CD4-positive, alpha-beta T cell treated with Interferon gamma for 1 hour (primary cell): ENCODE measurements around the gene ANKMY1.

ENCODE experiments used
- DNase-seq: peaks from one replicate; pipeline ENCODE4 v3.0.0-alpha.2; 2020

The ANKMY1 gene

GRCh38 chr2:240579071-240579762 lies 21.4 kb upstream of the ANKMY1 start:
- DNase-seq: no peak

GRCh38 chr2:240578488-240578887 lies 20.7 kb upstream of the ANKMY1 start:
- no peak for DNase-seq

- DNase-seq: no peak
These were observed 20.3 kb upstream of the ANKMY1 start for GRCh38 chr2:240578110-240578450.

- DNase-seq: no peak
These were observed 19.7 kb upstream of the ANKMY1 start for GRCh38 chr2:240577281-240578109.

GRCh38 chr2:240576436-240577205 lies 18.8 kb upstream of the ANKMY1 start:
- DNase-seq: no peak

GRCh38 chr2:240576036-240576435 lies 18.2 kb upstream of the ANKMY1 start:
- no peak for DNase-seq

- no peak for DNase-seq
These were observed 17.5 kb upstream of the ANKMY1 start for GRCh38 chr2:240575101-240575965.

GRCh38 chr2:240574386-240575100 lies 16.8 kb upstream of the ANKMY1 start:
- no peak for DNase-seq

- DNase-seq: no peak
These were observed 16.0 kb upstream of the ANKMY1 start for GRCh38 chr2:240573516-240574385.

GRCh38 chr2:240573071-240573515 lies 15.3 kb upstream of the ANKMY1 start:
- no peak for DNase-seq

- DNase-seq: no peak
These were observed 14.6 kb upstream of the ANKMY1 start for GRCh38 chr2:240572141-240573031.

- no peak for DNase-seq
These were observed 13.7 kb upstream of the ANKMY1 start for GRCh38 chr2:240571314-240571973.

- no peak for DNase-seq
These were observed 12.9 kb upstream of the ANKMY1 start for GRCh38 chr2:240570531-240571313.

- DNase-seq: no peak
These were observed 12.3 kb upstream of the ANKMY1 start for GRCh38 chr2:240569998-240570530.

GRCh38 chr2:240569523-240569997 lies 11.8 kb upstream of the ANKMY1 start:
- no peak for DNase-seq

GRCh38 chr2:240568678-240569522 lies 11.1 kb upstream of the ANKMY1 start:
- DNase-seq: peak; percentile 65
